ENCODE data around the gene MIOX.
A peak's percentile ranks its signal among the peaks of the same experiment; 100 is the strongest.

Gene MIOX

GRCh38 chr22:50474710-50475651 is 11.7 kb upstream of the MIOX start, which contains the start of gene SBF1:
SBF1 (minus strand) TSS chr22:50475035; CDS start chr22:50474840, 195 bp downstream.
- DNase-seq = peak; percentile 83

DNA sequence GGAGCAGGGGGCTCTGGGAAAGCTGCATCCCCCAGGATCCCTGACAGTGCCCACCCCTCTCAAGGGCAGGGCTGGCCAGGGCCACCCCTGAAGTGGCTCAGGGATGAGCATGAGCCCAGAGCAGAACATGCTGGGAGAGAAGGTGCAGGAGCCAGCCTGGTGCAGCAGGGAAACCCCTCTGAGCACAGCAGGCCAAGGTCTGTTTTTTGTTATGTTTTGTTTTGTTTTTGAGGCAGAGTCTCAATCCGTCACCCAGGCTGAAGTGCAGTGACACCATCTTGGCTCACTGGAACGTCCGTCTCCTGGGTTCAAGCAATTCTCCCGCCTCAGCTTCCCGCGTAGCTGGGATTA is 11.0 kb upstream of the MIOX start:
- no peak for DNase-seq

- no peak for DNase-seq
Measured at GRCh38 chr22:50476868-50477267, 9.8 kb upstream of the MIOX start.

GRCh38 chr22:50477923-50478322 is 8.7 kb upstream of the MIOX start:
- DNase-seq = no peak

- no peak for DNase-seq
Measured at GRCh38 chr22:50479721-50480120, 6.9 kb upstream of the MIOX start.

DNA sequence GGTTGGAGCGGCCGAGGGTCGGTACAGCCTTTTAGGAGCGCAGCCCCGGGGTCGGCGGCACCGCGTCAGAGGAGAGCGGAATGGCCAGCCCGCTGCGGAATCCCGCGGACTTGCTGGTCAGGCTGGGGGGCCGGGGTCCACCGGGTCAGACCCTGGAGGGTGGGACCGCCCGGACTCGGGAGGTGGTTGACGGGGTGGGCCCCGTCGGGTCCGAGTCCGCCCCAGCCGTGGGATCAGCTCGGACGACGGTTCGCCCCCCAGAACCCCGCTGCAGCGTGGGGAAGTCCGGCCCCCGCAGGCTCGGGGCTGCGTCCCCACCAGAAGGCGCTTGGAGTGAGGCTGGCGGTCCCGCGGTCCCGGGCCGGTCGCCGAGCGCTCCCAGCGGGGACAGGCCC is 5.6 kb upstream of the MIOX start:
- DNase-seq = no peak

- peak; percentile 64 for DNase-seq
Measured at GRCh38 chr22:50481440-50482106, 5.1 kb upstream of the MIOX start, which contains the start of gene ADM2. ADM2 (plus strand) TSS chr22:50481543; CDS start chr22:50481848, 305 bp downstream.

- no peak for DNase-seq
Measured at GRCh38 chr22:50482107-50483074, 4.3 kb upstream of the MIOX start.

DNA sequence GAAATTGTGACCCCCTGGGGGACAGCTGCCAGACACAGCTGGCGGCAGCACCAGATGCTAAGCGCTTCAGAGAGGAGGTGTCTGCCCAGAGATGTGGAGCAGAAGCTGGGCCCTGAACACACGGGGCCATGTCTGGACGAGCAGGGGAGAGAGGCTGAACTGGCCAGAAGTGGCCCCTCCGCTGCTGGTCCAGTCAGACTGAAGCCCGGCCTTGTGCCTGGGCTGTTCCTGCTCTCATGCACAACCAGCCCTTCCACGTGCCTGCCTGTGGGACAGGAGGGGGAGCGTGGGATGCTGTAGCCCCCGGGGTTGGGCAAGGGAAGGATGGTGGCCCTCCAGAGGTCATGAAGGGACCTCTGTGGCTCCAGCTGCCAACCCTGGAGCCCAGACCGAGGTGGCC is 3.6 kb upstream of the MIOX start:
- DNase-seq = no peak

- no peak for DNase-seq
Measured at GRCh38 chr22:50483556-50483955, 3.1 kb upstream of the MIOX start.

- no peak for DNase-seq
Measured at GRCh38 chr22:50483977-50484853, 2.4 kb upstream of the MIOX start.

DNA sequence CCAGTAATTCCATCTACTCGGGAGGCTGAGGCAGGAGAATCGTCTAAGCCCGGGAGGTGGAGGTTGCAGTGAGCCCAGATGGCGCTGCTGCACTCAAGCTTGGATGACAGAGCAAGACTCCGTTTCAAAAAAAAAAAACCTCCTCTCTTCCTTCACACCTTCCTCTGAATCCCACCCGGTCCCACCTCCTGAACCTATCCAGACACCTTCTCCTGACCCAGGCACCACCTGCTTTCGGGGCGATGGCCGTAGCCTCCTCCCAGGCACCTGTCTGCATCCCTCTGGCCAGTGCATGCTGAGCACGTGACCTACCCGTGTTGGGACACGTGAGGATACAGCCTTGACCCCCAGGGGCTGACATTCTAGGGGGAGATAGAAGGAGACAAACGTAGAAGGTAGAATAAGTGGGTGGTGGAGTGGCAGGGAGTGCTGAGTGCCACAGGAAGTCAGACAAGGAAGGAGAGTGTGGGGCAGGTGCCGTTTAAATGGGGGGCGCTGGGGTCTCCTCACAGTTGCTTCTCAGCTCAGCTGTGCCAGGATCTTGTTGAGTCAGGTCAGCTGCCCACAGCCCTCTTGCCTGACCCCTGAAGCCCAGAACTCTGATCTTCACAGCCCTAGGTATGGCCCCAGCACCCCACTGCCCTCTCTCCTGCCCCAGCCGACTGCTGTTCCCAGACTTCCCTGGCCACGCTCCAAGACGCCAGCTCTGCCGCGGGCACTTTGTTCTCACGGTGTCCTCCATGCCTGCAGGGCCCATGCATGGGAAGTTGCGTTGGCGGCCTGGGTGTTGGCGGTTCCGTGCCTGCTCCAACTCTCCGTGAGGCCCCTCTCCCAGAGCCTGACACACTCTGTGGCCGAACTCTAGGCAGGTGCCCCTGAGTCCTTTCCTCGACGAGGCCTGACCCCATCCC is 1.2 kb upstream of the MIOX start:
- no peak for DNase-seq

DNA sequence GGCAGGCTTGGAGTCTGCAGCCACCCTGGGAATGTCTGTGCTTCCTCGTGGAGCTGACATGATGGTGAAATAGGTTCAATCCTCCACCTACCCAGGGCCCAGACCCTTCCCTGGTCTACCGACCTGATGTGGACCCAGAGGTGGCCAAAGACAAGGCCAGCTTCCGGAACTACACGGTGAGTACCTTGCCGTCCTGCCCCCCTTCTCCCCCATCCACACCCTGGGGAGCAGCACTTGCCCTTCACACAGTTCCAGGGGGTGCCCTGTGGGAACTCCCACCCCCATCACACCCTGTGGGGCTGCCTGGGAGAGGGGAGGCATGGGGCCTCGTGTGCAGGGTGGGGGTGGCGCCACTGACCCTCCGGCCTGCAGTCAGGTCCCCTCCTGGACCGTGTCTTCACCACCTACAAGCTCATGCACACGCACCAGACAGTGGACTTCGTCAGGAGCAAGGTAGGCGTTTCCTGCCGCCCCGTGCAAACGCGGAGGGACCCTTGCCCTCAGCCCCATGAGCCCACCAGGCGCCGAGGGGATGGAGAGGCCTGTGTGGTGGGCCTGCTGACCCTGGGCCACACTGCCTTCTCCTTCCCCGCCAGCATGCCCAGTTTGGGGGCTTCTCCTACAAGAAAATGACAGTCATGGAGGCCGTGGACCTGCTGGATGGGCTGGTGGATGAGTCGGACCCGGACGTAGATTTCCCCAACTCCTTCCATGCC is 789 bp downstream of the MIOX start:
- DNase-seq = no peak

- DNase-seq = no peak
Measured at GRCh38 chr22:50488006-50488677, 1.5 kb downstream of the MIOX start.

- DNase-seq = no peak
Measured at GRCh38 chr22:50488886-50489285, 2.2 kb downstream of the MIOX start.

DNA sequence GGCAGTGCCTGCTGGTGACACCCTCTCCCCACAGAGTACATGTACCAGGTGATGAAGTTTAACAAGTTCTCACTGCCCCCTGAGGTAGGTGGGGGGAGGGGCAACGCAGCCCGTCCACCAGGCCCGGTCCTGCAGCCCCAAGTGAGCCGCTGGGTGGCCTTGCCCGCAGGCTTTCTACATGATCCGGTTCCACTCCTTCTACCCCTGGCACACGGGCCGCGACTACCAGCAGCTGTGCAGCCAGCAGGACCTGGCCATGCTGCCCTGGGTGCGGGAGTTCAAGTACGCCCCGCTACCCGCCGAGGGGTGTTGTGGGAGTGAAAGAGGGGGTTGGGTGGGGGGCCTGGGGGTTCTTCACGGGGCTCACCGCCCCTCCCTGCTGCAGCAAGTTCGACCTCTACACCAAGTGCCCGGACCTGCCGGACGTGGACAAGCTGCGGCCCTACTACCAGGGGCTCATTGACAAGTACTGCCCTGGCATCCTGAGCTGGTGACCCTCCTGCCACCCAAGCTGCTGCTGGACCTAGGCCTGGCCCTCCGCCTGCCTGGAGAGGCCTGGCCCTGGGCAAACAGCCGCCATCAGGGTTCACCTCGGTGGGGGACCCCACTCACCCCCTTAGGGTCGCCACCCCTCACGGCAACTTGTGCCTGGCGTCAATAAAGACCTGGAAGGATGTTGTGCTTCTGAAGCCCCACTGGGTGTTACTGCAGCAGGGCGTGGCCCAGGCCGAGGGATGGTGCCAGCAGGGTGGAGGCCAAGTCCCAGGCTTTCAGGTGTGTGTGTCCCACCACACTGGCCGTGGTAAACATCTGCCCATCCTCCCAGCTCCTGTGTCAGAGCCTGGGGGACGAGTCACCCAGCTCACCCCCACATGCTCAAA is 2.9 kb downstream of the MIOX start:
- DNase-seq = no peak

GRCh38 chr22:50490531-50491308 is 4.1 kb downstream of the MIOX start:
- DNase-seq = no peak

GRCh38 chr22:50497093-50497492 is 10.4 kb downstream of the MIOX start:
- no peak for DNase-seq

All from activated CD4-positive, alpha-beta T cell treated with anti-CD3 and anti-CD28 coated beads, Interleukin-2, amount 50 U/mL, for 1 hour (primary cell).